ENCODE data around the gene CRAMP1.

Gene CRAMP1

GRCh38 chr16:1631931-1632637, 19.9 kb downstream of the CRAMP1 start:
- DNase-seq (ENCODE audit: low read depth, low spot score), result no peak

- no peak for DNase-seq (ENCODE audit: low read depth, low spot score)
Measured at GRCh38 chr16:1632638-1632970, 20.4 kb downstream of the CRAMP1 start.

- DNase-seq (ENCODE audit: low read depth, low spot score), result no peak
Measured at GRCh38 chr16:1633310-1633709, 21.1 kb downstream of the CRAMP1 start.

GRCh38 chr16:1634541-1634940, 22.4 kb downstream of the CRAMP1 start:
- no peak for DNase-seq (ENCODE audit: low read depth, low spot score)

GRCh38 chr16:1635070-1635469, 22.9 kb downstream of the CRAMP1 start:
- DNase-seq (ENCODE audit: low read depth, low spot score), result no peak

- DNase-seq (ENCODE audit: low read depth, low spot score), result no peak
Measured at GRCh38 chr16:1637526-1637925, 25.4 kb downstream of the CRAMP1 start.

GRCh38 chr16:1638757-1639156, 26.6 kb downstream of the CRAMP1 start:
- no peak for DNase-seq (ENCODE audit: low read depth, low spot score)

GRCh38 chr16:1639282-1639681, 27.1 kb downstream of the CRAMP1 start:
- DNase-seq (ENCODE audit: low read depth, low spot score), result no peak

- DNase-seq (ENCODE audit: low read depth, low spot score), result no peak
Measured at GRCh38 chr16:1639860-1640259, 27.7 kb downstream of the CRAMP1 start.

GRCh38 chr16:1640261-1640941, 28.2 kb downstream of the CRAMP1 start:
- no peak for DNase-seq (ENCODE audit: low read depth, low spot score)

GRCh38 chr16:1641261-1641660, 29.1 kb downstream of the CRAMP1 start:
- no peak for DNase-seq (ENCODE audit: low read depth, low spot score)

GRCh38 chr16:1642148-1642547, 30.0 kb downstream of the CRAMP1 start:
- no peak for DNase-seq (ENCODE audit: low read depth, low spot score)

GRCh38 chr16:1642753-1643152, 30.6 kb downstream of the CRAMP1 start:
- no peak for DNase-seq (ENCODE audit: low read depth, low spot score)

- DNase-seq (ENCODE audit: low read depth, low spot score), result no peak
Measured at GRCh38 chr16:1643521-1643920, 31.4 kb downstream of the CRAMP1 start.

- no peak for DNase-seq (ENCODE audit: low read depth, low spot score)
Measured at GRCh38 chr16:1645914-1646525, 33.9 kb downstream of the CRAMP1 start.

GRCh38 chr16:1647856-1648255, 35.7 kb downstream of the CRAMP1 start:
- no peak for DNase-seq (ENCODE audit: low read depth, low spot score)

GRCh38 chr16:1650131-1650530, 38.0 kb downstream of the CRAMP1 start:
- DNase-seq (ENCODE audit: low read depth, low spot score), result no peak

GRCh38 chr16:1651094-1651973, 39.2 kb downstream of the CRAMP1 start:
- no peak for DNase-seq (ENCODE audit: low read depth, low spot score)

- DNase-seq (ENCODE audit: low read depth, low spot score), result no peak
Measured at GRCh38 chr16:1651974-1652312, 39.8 kb downstream of the CRAMP1 start.

GRCh38 chr16:1653023-1653422, 40.9 kb downstream of the CRAMP1 start:
- no peak for DNase-seq (ENCODE audit: low read depth, low spot score)

GRCh38 chr16:1654505-1655268, 42.5 kb downstream of the CRAMP1 start:
- DNase-seq (ENCODE audit: low read depth, low spot score), result no peak
